ENCODE measurements around the gene MAST4. TPM values are rescaled to one million over a fixed set of nuclear protein-coding genes. Genes with fewer than 3 reads are reported as not detected.

MAST4 gene
- total RNA-seq, 1 donor from 2014 or later: 22.3 TPM

DNA sequence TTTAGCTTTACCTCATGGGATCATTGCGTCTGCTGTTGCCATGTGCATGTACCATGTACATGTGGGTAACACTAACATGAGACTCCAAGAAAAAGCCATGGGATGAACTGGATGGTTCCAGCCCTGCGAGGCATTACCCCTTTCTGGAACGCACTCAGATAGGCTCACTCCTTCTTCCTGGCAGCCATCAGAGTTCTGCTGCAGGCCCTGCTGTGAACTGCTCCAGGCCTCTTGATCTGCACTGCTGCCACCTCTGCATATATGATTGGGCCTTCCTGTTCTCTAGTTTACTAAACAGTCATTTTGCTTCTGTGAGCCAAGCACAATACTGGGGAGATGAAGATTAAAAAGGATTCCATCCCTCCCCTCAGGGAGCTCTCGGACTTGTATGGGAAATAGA lies 379.9 kb downstream of the MAST4 start:
- H3K36me3 ChIP-seq (ENCODE audit: insufficient read depth, low read length): no peaks in the 10 kb centered on the region
- no peak overlapping the region for H2AFZ ChIP-seq (ENCODE audit: low read depth, low read length)
- H3K4me3 Mint-ChIP-seq (ENCODE audit: unreplicated experiment): no peak overlapping the region
- no peak overlapping the region for H3K4me3 ChIP-seq (ENCODE audit: insufficient read depth, low read depth, low read length)
- H3K79me2 ChIP-seq (ENCODE audit: insufficient read depth, low read length): no peaks in the 10 kb centered on the region
- H3K4me1 ChIP-seq (ENCODE audit: insufficient read depth, low read length): no peaks in the 10 kb centered on the region
- peaks cover 12% of the 10 kb centered on the region for H3K4me1 Mint-ChIP-seq (ENCODE audit: low read depth, unreplicated experiment)
- no peaks in the 10 kb centered on the region for H3K9me3 Mint-ChIP-seq (ENCODE audit: unreplicated experiment)
- no peaks in the 10 kb centered on the region for H3K9me3 ChIP-seq (ENCODE audit: insufficient read depth, low read depth, low read length)
- FAIRE-seq (no peak), DNase-seq (ENCODE audit: low read depth) (no peak)
- no peak overlapping the region for H3K27ac Mint-ChIP-seq (ENCODE audit: unreplicated experiment)
- no peaks in the 10 kb centered on the region for H3K27me3 Mint-ChIP-seq (ENCODE audit: low read depth, unreplicated experiment)
- no peak for TF ChIP-seq EZH2 (IDR thresholded peaks at IDR 0.05; ENCODE audit: insufficient read depth, low read length)
- TF ChIP-seq, protein P1, sequence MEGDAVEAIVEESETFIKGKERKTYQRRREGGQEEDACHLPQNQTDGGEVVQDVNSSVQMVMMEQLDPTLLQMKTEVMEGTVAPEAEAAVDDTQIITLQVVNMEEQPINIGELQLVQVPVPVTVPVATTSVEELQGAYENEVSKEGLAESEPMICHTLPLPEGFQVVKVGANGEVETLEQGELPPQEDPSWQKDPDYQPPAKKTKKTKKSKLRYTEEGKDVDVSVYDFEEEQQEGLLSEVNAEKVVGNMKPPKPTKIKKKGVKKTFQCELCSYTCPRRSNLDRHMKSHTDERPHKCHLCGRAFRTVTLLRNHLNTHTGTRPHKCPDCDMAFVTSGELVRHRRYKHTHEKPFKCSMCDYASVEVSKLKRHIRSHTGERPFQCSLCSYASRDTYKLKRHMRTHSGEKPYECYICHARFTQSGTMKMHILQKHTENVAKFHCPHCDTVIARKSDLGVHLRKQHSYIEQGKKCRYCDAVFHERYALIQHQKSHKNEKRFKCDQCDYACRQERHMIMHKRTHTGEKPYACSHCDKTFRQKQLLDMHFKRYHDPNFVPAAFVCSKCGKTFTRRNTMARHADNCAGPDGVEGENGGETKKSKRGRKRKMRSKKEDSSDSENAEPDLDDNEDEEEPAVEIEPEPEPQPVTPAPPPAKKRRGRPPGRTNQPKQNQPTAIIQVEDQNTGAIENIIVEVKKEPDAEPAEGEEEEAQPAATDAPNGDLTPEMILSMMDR (IDR thresholded peaks at IDR 0.05; ENCODE audit: insufficient read depth, low read depth, low read length): no peak
- H3K4me2 ChIP-seq (ENCODE audit: low read length): no peak overlapping the region
- H3K27ac ChIP-seq (ENCODE audit: low read depth, low read length): no peak overlapping the region
- H3K9ac ChIP-seq (ENCODE audit: low read length): no peak overlapping the region
- H3K36me3 Mint-ChIP-seq (ENCODE audit: low read depth, unreplicated experiment): no peaks in the 10 kb centered on the region
- H4K20me1 ChIP-seq (ENCODE audit: insufficient read depth, low read length): no peaks in the 10 kb centered on the region
- no peaks in the 10 kb centered on the region for H3K27me3 ChIP-seq (ENCODE audit: insufficient read depth, low read length)

DNA sequence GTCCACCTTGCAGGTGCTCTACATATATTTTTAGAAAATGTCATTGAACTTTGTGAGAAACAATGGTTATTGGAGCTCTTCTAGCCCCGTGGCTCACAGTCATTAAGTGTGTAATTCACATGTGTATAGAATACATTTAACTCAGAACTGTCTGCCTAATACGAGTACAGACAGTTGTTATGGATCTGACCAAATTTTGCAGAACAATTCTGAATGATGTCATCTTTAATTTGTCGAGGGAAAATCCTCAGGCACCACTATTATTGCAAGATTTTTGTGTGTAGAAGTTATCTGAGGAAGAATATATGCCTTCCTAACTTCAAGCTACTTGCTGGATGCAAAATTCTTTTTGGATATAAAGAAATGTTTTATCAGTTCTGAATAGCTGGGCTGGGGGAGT lies 383.5 kb downstream of the MAST4 start:
- H3K4me1 ChIP-seq (ENCODE audit: insufficient read depth, low read length): no peaks in the 10 kb centered on the region
- H3K9me3 Mint-ChIP-seq (ENCODE audit: unreplicated experiment): no peaks in the 10 kb centered on the region
- H3K36me3 ChIP-seq (ENCODE audit: insufficient read depth, low read length): no peaks in the 10 kb centered on the region
- no peak overlapping the region for H3K4me3 ChIP-seq (ENCODE audit: insufficient read depth, low read depth, low read length)
- no peak overlapping the region for H3K4me3 Mint-ChIP-seq (ENCODE audit: unreplicated experiment)
- H3K27ac Mint-ChIP-seq (ENCODE audit: unreplicated experiment): no peak overlapping the region
- no peaks in the 10 kb centered on the region for H3K36me3 Mint-ChIP-seq (ENCODE audit: low read depth, unreplicated experiment)
- H3K4me1 Mint-ChIP-seq (ENCODE audit: low read depth, unreplicated experiment): peaks cover 9% of the 10 kb centered on the region
- TF ChIP-seq, protein P1 (IDR thresholded peaks at IDR 0.05; ENCODE audit: insufficient read depth, low read depth, low read length): no peak
- no peak for TF ChIP-seq EZH2 (IDR thresholded peaks at IDR 0.05; ENCODE audit: insufficient read depth, low read length)
- H2AFZ ChIP-seq (ENCODE audit: low read depth, low read length): no peak overlapping the region
- H3K27ac ChIP-seq (ENCODE audit: low read depth, low read length): no peak overlapping the region
- no peaks in the 10 kb centered on the region for H4K20me1 ChIP-seq (ENCODE audit: insufficient read depth, low read length)
- H3K9ac ChIP-seq (ENCODE audit: low read length): no peak overlapping the region
- no peaks in the 10 kb centered on the region for H3K9me3 ChIP-seq (ENCODE audit: insufficient read depth, low read depth, low read length)
- FAIRE-seq (no peak), DNase-seq (ENCODE audit: low read depth) (no peak)
- H3K27me3 Mint-ChIP-seq (ENCODE audit: low read depth, unreplicated experiment): no peaks in the 10 kb centered on the region
- H3K27me3 ChIP-seq (ENCODE audit: insufficient read depth, low read length): no peaks in the 10 kb centered on the region
- H3K4me2 ChIP-seq (ENCODE audit: low read length): no peak overlapping the region
- H3K79me2 ChIP-seq (ENCODE audit: insufficient read depth, low read length): no peaks in the 10 kb centered on the region

DNA sequence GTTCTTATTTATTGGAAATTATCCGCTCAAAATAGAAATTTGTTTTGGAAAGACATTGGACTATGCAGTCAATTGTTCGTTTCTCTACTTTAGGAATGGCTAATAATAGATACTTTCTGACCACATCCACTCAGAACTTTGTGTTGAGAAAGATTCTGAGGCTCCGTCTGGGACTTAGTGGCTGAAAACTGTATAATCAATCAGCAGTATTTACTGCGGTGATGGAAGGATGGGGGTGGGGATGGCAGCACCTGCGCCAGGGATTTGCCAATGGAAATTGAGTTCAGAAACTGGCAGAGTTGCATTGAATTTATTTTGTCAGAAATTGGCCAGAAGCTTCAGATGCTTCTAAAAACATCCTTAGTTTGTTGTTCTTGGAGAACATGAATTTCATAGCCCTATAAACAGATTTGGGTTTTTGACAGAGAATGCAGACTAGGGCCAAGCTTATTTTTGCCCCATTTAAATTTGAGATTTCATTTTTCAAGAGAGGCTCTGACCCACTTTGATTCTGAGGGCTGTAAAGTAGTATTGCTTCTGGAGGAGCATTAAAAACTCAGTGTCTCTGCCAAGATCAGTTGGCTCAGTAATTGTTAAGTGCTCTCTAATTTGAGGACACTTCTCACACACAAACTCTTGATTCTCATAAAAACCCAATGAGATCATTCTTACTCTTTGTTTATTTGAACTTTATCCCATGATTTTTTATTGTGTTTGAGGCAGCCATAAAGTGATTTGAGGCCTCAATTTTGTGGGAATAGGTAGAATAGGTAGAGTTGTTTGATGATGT lies 385.3 kb downstream of the MAST4 start:
- Histone ChIP-seq H3K4me3 (ENCODE audit: insufficient read depth, low read depth, low read length) (no peak overlapping the region), H4K20me1 (ENCODE audit: insufficient read depth, low read length) (no peaks in the 10 kb centered on the region), H3K4me1 (ENCODE audit: insufficient read depth, low read length) (no peaks in the 10 kb centered on the region), H2AFZ (ENCODE audit: low read depth, low read length) (no peak overlapping the region), H3K9me3 (ENCODE audit: insufficient read depth, low read depth, low read length) (no peaks in the 10 kb centered on the region), H3K36me3 (ENCODE audit: insufficient read depth, low read length) (no peaks in the 10 kb centered on the region), H3K79me2 (ENCODE audit: insufficient read depth, low read length) (no peaks in the 10 kb centered on the region), H3K27ac (ENCODE audit: low read depth, low read length) (no peak overlapping the region), H3K27me3 (ENCODE audit: insufficient read depth, low read length) (no peaks in the 10 kb centered on the region), H3K9ac (ENCODE audit: low read length) (no peak overlapping the region), H3K4me2 (ENCODE audit: low read length) (no peak overlapping the region)
- FAIRE-seq: no peak
- no peaks in the 10 kb centered on the region for H3K9me3 Mint-ChIP-seq (ENCODE audit: unreplicated experiment)
- no peak for DNase-seq (ENCODE audit: low read depth)
- H3K27me3 Mint-ChIP-seq (ENCODE audit: low read depth, unreplicated experiment): no peaks in the 10 kb centered on the region
- H3K36me3 Mint-ChIP-seq (ENCODE audit: low read depth, unreplicated experiment): no peaks in the 10 kb centered on the region
- H3K4me3 Mint-ChIP-seq (ENCODE audit: unreplicated experiment): no peak overlapping the region
- no peak overlapping the region for H3K27ac Mint-ChIP-seq (ENCODE audit: unreplicated experiment)
- TF ChIP-seq, protein P1 (IDR thresholded peaks at IDR 0.05; ENCODE audit: insufficient read depth, low read depth, low read length): no peak
- TF ChIP-seq EZH2 (IDR thresholded peaks at IDR 0.05; ENCODE audit: insufficient read depth, low read length): no peak
- peaks cover 8% of the 10 kb centered on the region for H3K4me1 Mint-ChIP-seq (ENCODE audit: low read depth, unreplicated experiment)
